ENCODE measurements around the gene HMGB4.

HMGB4 gene

DNA sequence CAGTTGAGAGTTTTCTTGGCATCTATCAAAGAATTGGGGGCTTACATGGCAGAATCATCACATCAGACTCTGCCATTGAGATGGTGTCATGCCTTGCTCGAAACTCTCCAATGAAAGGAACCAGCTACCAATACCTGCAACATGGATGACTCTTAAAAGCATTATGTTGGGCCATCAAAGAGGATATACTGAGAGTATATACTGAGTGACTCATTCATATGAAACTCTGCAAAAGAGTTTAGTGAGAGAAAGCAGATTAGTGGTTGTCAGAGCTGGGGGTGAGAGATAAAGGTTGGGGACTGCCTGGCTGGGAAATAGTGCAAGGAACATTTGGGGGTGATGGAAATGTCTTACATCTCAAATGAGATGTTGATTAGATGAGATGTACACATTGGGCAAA, 14.7 kb upstream of the HMGB4 start:
- no peak for DNase-seq

- DNase-seq: no peak
Measured at GRCh38 chr1:33850481-33850880, 13.4 kb upstream of the HMGB4 start.

DNA sequence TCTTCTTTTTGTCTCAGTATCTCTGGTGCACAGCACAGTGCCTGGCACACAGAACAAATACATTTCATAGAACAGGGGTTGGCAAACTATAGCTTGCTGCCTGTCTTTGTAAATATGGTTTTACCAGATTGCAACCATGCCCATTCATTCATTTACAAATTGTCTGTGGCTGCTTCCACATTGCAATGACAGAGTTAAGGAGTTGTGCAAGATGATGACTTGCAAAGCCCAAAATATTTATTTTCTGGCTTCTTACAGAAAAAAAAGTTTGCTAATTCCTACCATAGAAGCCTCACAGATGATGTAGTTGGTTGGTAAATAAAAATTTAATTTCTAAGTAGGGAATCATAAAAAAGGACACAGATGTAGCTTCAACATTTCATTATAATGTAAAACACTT, 11.2 kb upstream of the HMGB4 start:
- no peak for DNase-seq

GRCh38 chr1:33853431-33853830, 10.4 kb upstream of the HMGB4 start:
- DNase-seq: no peak

GRCh38 chr1:33854091-33854490, 9.8 kb upstream of the HMGB4 start:
- DNase-seq: no peak

DNA sequence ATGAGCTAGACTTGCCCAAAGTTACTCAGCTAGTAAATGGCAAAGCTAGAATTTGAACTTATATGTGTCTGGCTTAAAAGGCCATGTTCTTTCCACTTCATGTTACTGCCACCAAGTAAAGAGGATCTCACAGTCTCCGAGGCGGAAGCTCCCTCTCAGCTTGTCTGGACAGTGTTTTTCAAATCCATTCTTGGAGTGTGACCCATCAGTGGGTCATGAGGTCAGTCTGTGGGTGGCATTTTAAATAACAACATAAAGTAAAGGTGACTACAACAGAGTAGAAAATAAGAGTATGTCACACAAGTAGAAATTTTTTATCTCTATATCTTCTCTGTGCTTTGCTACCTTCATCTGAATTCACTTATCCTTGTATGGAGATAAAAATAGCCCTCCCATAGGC, 3.2 kb upstream of the HMGB4 start:
- no peak for DNase-seq

GRCh38 chr1:33864460-33865389, 846 bp downstream of the HMGB4 start:
- no peak for DNase-seq

GRCh38 chr1:33866281-33866680, 2.4 kb downstream of the HMGB4 start:
- no peak for DNase-seq

DNA sequence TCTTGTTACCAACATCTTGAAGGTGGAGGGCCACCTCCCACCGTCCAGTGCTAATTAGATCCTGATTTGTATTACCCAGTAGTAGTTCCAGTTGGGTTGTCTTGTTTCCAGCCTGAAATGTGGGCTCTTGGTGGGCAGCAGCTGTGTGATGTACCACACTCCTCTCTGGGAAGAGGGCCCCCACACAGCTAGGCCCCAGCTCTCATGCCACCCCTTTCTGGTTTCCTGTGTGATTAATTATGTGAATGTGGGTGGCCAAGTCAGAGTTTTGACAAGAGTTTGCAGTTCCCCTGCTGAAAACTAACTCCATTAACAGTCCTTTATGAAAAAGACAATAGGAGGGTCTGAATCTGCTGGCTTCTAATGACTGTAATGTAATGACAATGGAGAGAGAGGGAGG, 3.8 kb downstream of the HMGB4 start:
- DNase-seq: no peak

- DNase-seq: no peak
Measured at GRCh38 chr1:33872275-33872674, 8.4 kb downstream of the HMGB4 start.

DNA sequence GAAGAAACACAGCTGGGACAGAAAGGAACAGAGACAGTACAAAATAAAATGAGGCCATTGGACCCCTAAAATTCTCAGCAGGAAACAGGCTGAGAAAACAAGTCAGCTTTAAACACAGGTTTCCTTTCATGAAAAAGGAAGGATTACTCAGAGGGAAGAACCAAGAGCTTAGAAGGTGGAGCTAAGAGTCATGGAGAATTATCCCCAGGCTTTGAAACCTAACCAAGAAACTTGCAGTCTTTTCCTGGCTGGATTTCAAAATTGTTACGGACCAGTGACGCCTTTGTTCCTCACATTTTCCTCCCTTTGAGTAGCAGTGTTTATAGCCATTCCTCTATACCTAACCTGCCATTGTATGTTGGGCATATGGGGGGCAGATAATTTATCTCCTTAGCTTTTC, 8.8 kb downstream of the HMGB4 start:
- no peak for DNase-seq

DNA sequence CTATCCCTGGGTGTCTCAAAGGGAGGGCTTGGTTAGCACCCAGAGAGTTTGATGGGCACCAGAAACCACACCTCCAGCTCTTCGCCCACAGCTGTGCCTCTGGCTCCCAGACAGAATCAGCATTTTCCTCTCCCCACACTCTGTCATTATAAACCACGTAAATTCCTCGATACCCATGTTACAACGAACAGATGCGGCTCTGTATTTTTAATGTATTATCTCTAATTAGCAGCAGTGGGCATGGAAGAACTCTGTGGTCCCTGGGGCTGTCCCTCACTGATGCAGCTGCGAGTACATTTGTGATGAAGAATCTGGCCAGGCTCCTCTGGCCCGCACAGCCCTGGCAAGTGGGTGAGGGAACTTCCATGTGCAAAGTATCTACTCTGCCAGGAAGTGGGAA, 10.8 kb downstream of the HMGB4 start:
- no peak for DNase-seq

GRCh38 chr1:33875862-33876261, 12.0 kb downstream of the HMGB4 start:
- no peak for DNase-seq

- DNase-seq: no peak
Measured at GRCh38 chr1:33876970-33877650, 13.2 kb downstream of the HMGB4 start.

DNA sequence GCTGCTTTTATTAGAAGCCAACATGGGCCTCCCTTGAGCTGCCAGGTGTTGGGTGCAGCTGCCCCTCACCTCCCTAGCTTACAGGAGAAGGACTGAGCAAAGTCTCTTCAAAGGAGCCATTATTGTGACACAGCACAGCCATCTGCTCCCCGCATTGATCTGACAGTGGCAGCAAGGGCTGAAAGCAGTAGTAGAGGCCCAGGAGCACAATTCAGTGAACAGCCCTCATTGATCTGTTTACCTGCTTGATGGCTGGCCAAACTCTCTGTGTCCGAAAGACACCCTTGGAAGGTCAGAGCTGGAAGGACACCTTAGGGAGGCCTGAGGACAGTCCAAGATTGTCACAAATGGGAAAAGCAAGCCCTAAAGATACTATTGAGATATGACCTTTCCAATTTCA, 14.5 kb downstream of the HMGB4 start:
- DNase-seq: no peak

GRCh38 chr1:33880305-33880704, 16.4 kb downstream of the HMGB4 start:
- no peak for DNase-seq

DNA sequence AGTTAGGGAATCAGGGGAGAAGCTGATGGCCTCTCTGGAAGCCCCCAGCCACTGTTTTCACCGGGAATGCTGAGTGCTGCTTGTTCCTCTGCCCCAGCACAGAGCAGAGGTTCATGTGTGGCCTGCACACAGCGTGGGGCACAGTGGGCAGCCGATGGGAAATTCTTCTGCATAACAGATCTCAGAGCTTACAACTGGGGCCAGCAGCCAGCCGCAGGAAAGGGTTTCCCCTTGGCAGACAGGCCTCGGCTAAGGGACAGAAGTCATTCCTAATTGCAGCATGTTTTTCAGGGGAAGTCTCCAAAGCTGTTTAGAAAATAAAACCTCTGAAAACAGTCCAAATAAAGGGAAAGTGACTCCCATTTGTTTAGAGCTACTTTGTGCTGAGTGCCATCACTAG, 22.6 kb downstream of the HMGB4 start:
- DNase-seq: no peak

GRCh38 chr1:33893147-33893830, 29.4 kb downstream of the HMGB4 start:
- DNase-seq: no peak

- no peak for DNase-seq
Measured at GRCh38 chr1:33895396-33895795, 31.5 kb downstream of the HMGB4 start.

- no peak for DNase-seq
Measured at GRCh38 chr1:33895976-33896375, 32.1 kb downstream of the HMGB4 start.

DNA sequence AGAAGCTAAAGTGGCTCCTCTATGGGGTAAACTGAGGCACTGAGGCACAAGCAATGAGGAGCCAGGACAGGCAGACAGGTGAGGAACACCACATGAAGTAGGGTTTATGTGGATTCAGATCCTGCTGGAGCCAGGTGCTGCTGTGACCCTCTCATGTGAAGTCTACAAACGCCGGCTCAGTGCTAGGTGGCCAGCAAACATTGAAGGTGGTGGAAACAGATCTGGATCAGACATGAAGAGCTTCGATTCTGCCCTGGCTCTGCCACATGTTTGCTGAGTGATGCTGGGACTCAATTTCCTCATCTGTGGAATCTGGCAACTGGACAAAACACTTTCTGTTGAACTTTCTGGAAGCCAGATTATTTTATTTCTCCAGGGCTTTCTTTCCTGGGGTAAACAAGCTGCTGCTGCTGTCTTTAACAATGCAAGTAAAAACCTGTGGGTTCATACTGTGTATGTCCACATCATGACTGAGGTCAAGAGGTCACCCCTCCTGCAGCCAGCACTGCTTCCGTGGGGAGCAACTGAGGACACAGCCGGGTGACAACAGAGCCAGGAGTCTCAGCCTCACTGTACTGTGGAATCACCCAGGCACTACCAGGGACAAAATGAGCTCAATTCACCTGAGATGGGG, 33.3 kb downstream of the HMGB4 start:
- DNase-seq: no peak

- no peak for DNase-seq
Measured at GRCh38 chr1:33898406-33898805, 34.5 kb downstream of the HMGB4 start.

DNA sequence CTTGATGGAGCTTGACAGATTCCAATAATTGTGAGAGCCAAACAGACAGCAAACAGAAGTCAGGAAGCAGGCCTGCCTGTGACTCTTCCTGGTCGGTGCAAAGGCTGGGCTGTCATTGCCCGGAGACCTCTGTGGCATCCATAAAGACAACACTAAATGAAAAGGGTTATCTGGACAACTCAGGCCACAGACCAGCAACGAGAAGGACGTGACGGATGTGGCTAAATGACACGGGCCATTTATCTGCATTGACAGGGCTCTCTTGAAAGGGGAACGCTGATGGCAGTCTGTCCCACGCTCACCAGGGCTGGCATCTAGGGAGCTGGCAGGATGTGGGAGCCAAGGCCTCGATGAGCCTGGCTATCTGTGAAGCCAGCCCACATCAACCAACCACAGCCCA, 35.0 kb downstream of the HMGB4 start:
- no peak for DNase-seq
